B cell (primary cell): ENCODE measurements around the gene HDX. TPM values are rescaled to one million over a fixed set of nuclear protein-coding genes. Genes with fewer than 3 reads are reported as not detected.

Source experiments
- ATAC-seq: fragments of 200-7000 bp; cut with Tn5 transposase; one replicate; pipeline ENCODE4 v1.10.0; 2021; ENCODE audit warnings: low read depth, mild to moderate bottlenecking, moderate number of reproducible peaks, moderate library complexity
- CTCF ChIA-PET: fragments of 350-600 bp; sonication (Branson Sonifier 250); formaldehyde crosslinking; loops from one replicate; lab custom pipeline; 2021; ENCODE audit warnings: antibody characterized with exemption, inconsistent platforms; lab: Charles Lee
- POLR2A ChIA-PET: fragments of 350-600 bp; sonication (Branson Sonifier 250); formaldehyde crosslinking; loops from one replicate; lab custom pipeline; 2021; ENCODE audit warnings: antibody characterized with exemption; lab: Charles Lee
- DNase-seq: peaks from one replicate; pipeline ENCODE4 v3.0.0; 2013
- H2AFZ ChIP-seq: 2 replicates; pipeline ENCODE4 v1.6.1; 2012; ENCODE audit warnings: mild to moderate bottlenecking, low read depth, low read length; ENCODE audit not compliant: insufficient read depth, poor library complexity, severe bottlenecking
- H3K27ac ChIP-seq, 2 donors: 1 replicate in 1 of 2; 2 replicates in 1 of 2; pipeline ENCODE4 v1.5.1; 2012 to 2013; ENCODE audit warnings: low read length in 2 of 2, mild to moderate bottlenecking in 2 of 2, moderate library complexity in 1 of 2
- H3K27me3 ChIP-seq, 4 experiments: fragments of 200-600 bp in 1 of 4; sonication (generic) in 1 of 4; replicated peaks in 1 of 4; 1 replicate in 2 of 4; 2 replicates in 2 of 4; pipeline versions ENCODE4 v1.6.1 to v1.7.0; 2013 to 2016; ENCODE audit warnings: low read length in 3 of 4, mild to moderate bottlenecking in 2 of 4, mixed read lengths in 1 of 4, moderate library complexity in 1 of 4; ENCODE audit not compliant: insufficient read depth in 4 of 4, control insufficient read depth in 3 of 4; ENCODE audit errors: control extremely low read depth in 1 of 4
- H3K36me3 ChIP-seq, 2 experiments: replicated peaks in 1 of 2; 1 replicate in 1 of 2; 2 replicates in 1 of 2; pipeline versions ENCODE4 v1.6.1 to v1.7.1; 2013; ENCODE audit warnings: low read length in 1 of 2; ENCODE audit not compliant: insufficient read depth in 2 of 2, control insufficient read depth in 1 of 2; ENCODE audit errors: control extremely low read depth in 1 of 2, extremely low read depth in 1 of 2
- H3K4me1 ChIP-seq, 2 donors: fragments of 200-600 bp in 1 of 2; sonication (generic) in 1 of 2; 1 replicate in 1 of 2; 2 replicates in 1 of 2; pipeline versions ENCODE4 v1.5.1 to v1.6.1; 2013 to 2017; ENCODE audit warnings: low read length in 2 of 2; ENCODE audit not compliant: control insufficient read depth in 2 of 2, insufficient read depth in 2 of 2
- H3K4me2 ChIP-seq: replicated peaks from 2 replicates; pipeline ENCODE3; 2012; ENCODE audit warnings: mild to moderate bottlenecking, low read depth, low read length; ENCODE audit not compliant: poor library complexity, severe bottlenecking
- H3K4me3 ChIP-seq, 5 experiments: fragments of 200-600 bp in 1 of 5; sonication (generic) in 1 of 5; 1 replicate in 3 of 5; 2 replicates in 2 of 5; pipeline versions ENCODE4 v1.5.1 to v1.7.0; 2011 to 2016; ENCODE audit warnings: low read length in 4 of 5, mild to moderate bottlenecking in 4 of 5, low read depth in 2 of 5, control low read depth in 1 of 5, moderate library complexity in 1 of 5; ENCODE audit not compliant: insufficient read depth in 1 of 5; ENCODE audit errors: control extremely low read depth in 1 of 5, extremely low read depth in 1 of 5
- H3K79me2 ChIP-seq: fragments of 200-600 bp; sonication (generic); one replicate; pipeline ENCODE4 v1.6.0; 2016; ENCODE audit warnings: low read length; ENCODE audit not compliant: control insufficient read depth, insufficient read depth
- H3K9ac ChIP-seq: fragments of 200-600 bp; sonication (generic); 2 replicates; pipeline ENCODE4 v1.6.1; 2017; ENCODE audit warnings: mild to moderate bottlenecking, low read length, moderate library complexity
- H3K9me3 ChIP-seq, 3 donors: one replicate each; pipeline versions ENCODE4 v1.6.1 to v1.7.1; 2013; ENCODE audit warnings: low read length in 2 of 3; ENCODE audit not compliant: control insufficient read depth in 2 of 3, insufficient read depth in 1 of 3; ENCODE audit errors: control extremely low read depth in 1 of 3
- H4K20me1 ChIP-seq: 2 replicates; pipeline ENCODE4 v1.6.0; 2012; ENCODE audit warnings: mild to moderate bottlenecking, low read length; ENCODE audit not compliant: insufficient read depth, control insufficient read depth, poor library complexity, severe bottlenecking
- H3K27ac Mint-ChIP-seq: one replicate; pipeline ENCODE4 v1.8.0; 2021; ENCODE audit warnings: mixed read lengths
- H3K27me3 Mint-ChIP-seq: one replicate; pipeline ENCODE4 v1.8.0; 2021; ENCODE audit warnings: mixed read lengths
- H3K4me1 Mint-ChIP-seq: one replicate; pipeline ENCODE4 v1.8.0; 2021; ENCODE audit warnings: mixed read lengths
- H3K4me3 Mint-ChIP-seq: one replicate; pipeline ENCODE4 v1.8.0; 2021; ENCODE audit warnings: mixed read lengths
- H3K9me3 Mint-ChIP-seq: one replicate; pipeline ENCODE4 v1.8.0; 2022; ENCODE audit warnings: mixed read lengths; ENCODE audit not compliant: insufficient read depth
- EZH2 ChIP-seq: IDR thresholded peaks from 2 replicates; pipeline ENCODE4 v1.6.1; 2012; ENCODE audit warnings: borderline replicate concordance, low read depth, mild to moderate bottlenecking, moderate library complexity, low read length; ENCODE audit not compliant: insufficient read depth, poor library complexity, severe bottlenecking
- WGBS: methylation state at CpG from one replicate; pipeline ENCODE4 v1.1.5; 2013; ENCODE audit warnings: missing lambda C conversion rate; ENCODE audit not compliant: insufficient coverage; 5-methylcytosine and 5-hydroxymethylcytosine counted together
- intact Hi-C: fragments of 100-400 bp; cut with micrococcal nuclease; formaldehyde crosslinking; loops from one replicate; pipeline ENCODE4 v1.10.0; 2022
- polyA plus RNA-seq: library from polyadenylated mRNA; depleted of rRNA; stranded (reverse); fragments of >200 nt; gene quantifications from 2 replicates; pipeline ENCODE4 v1.2.3, GENCODE V29; 2012
- total RNA-seq, 2 donors: library from RNA; stranded (reverse); fragments of 120-200 nt in 1 of 2; gene quantifications; 1 replicate in 1 of 2; 2 replicates in 1 of 2; pipeline versions ENCODE4 v1.2.3 to v1.2.4, GENCODE V29; 2013 to 2022
- TF ChIP-seq, protein P1 (sequence below): fragments of 200-600 bp; IDR thresholded peaks from one replicate; pipeline ENCODE4 v1.8.0; 2022; ENCODE audit warnings: antibody characterized with exemption, mild to moderate bottlenecking

The HDX gene
- total and polyA plus RNA-seq, 2 donors (not counting 1 experiment from before 2014, with no cell fraction given), result 1.00 to 3.2 TPM

DNA sequence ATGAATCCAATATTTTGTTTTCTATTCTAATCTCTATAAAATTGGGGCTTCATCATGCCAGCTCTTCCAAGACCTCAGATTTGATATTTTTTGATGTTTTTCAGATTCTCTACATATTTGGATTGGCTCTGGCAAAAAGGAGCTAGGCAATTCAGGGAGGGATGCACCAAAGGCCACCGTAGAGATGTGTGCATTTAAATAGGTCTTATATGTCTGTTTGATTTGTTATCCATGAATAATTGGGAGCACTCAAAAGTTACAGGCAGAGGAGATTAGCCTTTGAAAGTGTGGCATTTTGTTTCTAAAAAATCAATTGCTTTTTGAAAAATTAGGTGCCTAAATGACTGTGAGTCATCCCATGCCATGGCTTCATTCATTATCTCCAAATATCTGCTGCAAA is 167.1 kb downstream of the HDX start:
- Mint-ChIP-seq H3K4me3 (no peak overlapping the region), H3K27ac (no peak overlapping the region), H3K9me3 (no peaks in the 10 kb centered on the region), H3K4me1 (peaks cover 2% of the 10 kb centered on the region), H3K27me3 (no peaks in the 10 kb centered on the region)
- Histone ChIP-seq H3K79me2 (no peaks in the 10 kb centered on the region), H3K27me3 (no peaks in the 10 kb centered on the region), H3K36me3 (no peaks in the 10 kb centered on the region), H3K9me3 (no peaks in the 10 kb centered on the region), H3K27ac (no peak overlapping the region), H3K4me3 (no peak overlapping the region), H3K4me1 (no peaks in the 10 kb centered on the region), H2AFZ (no peak overlapping the region), H4K20me1 (no peaks in the 10 kb centered on the region), H3K9ac (no peak overlapping the region), H3K4me2 (no peak overlapping the region)
- no CpG with 5 or more reads among the region's 1 CpG for WGBS
- intact Hi-C loops, result no loop called here
- TF ChIP-seq EZH2, result no peak
- TF ChIP-seq, protein P1, sequence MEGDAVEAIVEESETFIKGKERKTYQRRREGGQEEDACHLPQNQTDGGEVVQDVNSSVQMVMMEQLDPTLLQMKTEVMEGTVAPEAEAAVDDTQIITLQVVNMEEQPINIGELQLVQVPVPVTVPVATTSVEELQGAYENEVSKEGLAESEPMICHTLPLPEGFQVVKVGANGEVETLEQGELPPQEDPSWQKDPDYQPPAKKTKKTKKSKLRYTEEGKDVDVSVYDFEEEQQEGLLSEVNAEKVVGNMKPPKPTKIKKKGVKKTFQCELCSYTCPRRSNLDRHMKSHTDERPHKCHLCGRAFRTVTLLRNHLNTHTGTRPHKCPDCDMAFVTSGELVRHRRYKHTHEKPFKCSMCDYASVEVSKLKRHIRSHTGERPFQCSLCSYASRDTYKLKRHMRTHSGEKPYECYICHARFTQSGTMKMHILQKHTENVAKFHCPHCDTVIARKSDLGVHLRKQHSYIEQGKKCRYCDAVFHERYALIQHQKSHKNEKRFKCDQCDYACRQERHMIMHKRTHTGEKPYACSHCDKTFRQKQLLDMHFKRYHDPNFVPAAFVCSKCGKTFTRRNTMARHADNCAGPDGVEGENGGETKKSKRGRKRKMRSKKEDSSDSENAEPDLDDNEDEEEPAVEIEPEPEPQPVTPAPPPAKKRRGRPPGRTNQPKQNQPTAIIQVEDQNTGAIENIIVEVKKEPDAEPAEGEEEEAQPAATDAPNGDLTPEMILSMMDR, result no peak
- CTCF ChIA-PET, result no interaction called here
- ATAC-seq, result no peak
- POLR2A ChIA-PET, result no interaction called here
- DNase-seq, result no peak

DNA sequence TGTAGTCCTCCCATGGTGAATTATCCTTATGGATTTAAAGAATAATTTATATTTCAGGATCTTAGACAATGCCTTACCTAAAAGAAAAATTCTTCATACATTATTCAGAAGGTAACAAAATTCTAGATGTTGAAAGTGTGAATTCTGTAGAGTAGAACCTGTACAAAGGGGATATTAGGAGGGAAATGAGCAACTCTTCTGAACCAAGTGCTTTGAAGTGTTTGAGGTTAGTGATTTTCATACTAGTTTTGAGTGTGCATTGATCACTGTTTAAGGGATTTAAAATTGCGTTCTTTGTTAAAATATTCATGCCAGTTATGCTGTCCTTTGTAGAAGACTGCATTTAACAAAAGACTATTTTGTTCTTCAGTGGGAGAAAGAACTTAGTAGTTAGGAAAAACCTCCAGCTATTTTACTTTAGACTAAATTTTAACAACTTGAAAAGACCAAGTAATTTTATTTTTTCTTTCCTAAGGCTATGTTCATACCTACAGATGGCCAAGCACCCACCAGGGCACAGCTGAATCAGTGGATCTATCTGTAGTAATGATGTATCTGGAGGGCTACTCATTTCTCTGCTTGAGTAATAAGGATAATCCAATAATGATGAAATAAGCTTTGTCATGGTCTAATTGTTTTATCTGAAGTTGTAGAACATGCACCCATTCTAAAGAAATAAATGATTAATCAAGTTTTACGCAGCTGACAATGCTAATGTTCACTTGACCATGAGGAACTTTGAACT is 180.0 kb downstream of the HDX start:
- ATAC-seq (no peak), DNase-seq (no peak)
- no peak overlapping the region for H2AFZ ChIP-seq
- CTCF ChIA-PET, result no interaction called here
- H3K27me3 ChIP-seq, result no peaks in the 10 kb centered on the region
- H3K27ac ChIP-seq, result no peak overlapping the region
- Mint-ChIP-seq H3K27ac (no peak overlapping the region), H3K4me1 (no peaks in the 10 kb centered on the region), H3K9me3 (no peaks in the 10 kb centered on the region), H3K27me3 (no peaks in the 10 kb centered on the region), H3K4me3 (no peak overlapping the region)
- no peak overlapping the region for H3K4me3 ChIP-seq
- H3K9me3 ChIP-seq, result no peaks in the 10 kb centered on the region
- H3K36me3 ChIP-seq, result no peaks in the 10 kb centered on the region
- H3K9ac ChIP-seq, result no peak overlapping the region
- no CpG with 5 or more reads among the region's 2 CpGs for WGBS
- H3K4me2 ChIP-seq, result no peak overlapping the region
- H3K4me1 ChIP-seq, result no peaks in the 10 kb centered on the region
- POLR2A ChIA-PET, result no interaction called here
- TF ChIP-seq EZH2, result no peak
- TF ChIP-seq, protein P1, result no peak
- intact Hi-C loops, result no loop called here
- no peaks in the 10 kb centered on the region for H4K20me1 ChIP-seq
- H3K79me2 ChIP-seq, result no peaks in the 10 kb centered on the region
